NCI-H446 treated with DMSO at 0.1 percent for 48 hours (cell line): Measurements from ENCODE around the gene SPATA31C2.
"Not testable (repeated sequence)": the region's sequence is repeated elsewhere in the genome, so short reads cannot be mapped to it uniquely, and the experiment has no call there.

Experiments
- DNase-seq: peaks from one replicate; lab custom pipeline; 2025; lab: John Stamatoyannopoulos, UW

Gene SPATA31C2

GRCh38 chr9:88127700-88128300 is 10.5 kb downstream of the SPATA31C2 start:
- not testable (repeated sequence) for DNase-seq

GRCh38 chr9:88123413-88123812 is 14.9 kb downstream of the SPATA31C2 start:
- DNase-seq = not testable (repeated sequence)

- not testable (repeated sequence) for DNase-seq
Measured at GRCh38 chr9:88118121-88118520, 20.2 kb downstream of the SPATA31C2 start.

DNA sequence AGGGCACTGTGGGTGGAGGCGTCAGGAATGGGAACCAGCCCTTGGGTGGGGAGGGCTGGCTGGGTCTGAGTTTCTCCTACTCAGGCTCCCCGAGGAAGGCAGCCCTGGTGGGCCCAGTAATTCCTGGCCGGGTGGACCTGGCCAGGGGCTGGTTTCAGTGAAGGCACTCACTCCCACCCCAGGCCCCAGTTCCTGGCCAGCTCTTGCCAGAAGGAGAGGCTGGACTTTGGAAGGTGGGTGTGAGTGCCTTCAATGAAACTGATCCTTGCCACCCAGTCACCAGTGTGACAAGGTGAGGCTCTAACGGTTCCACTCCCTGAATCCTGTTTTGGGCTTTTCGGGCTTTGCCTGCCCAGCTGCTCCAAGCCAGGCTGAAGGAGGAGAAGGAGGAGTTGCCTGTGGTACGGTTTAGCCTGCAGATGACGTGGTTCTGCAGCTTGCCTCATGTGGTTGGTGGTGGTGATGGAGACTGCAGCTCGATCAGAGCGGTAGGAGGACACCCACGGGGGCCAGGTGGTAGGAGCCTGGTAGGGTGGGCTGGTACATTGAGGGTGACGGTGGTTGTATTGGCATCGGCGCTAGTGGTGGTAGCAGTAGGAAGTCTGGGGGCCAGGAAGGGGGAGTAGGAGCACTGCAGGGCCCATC is 23.2 kb downstream of the SPATA31C2 start:
- not testable (repeated sequence) for DNase-seq

- DNase-seq = not testable (repeated sequence)
Measured at GRCh38 chr9:88114283-88114967, 23.9 kb downstream of the SPATA31C2 start.

GRCh38 chr9:88113156-88114130 is 24.8 kb downstream of the SPATA31C2 start:
- not testable (repeated sequence) for DNase-seq

GRCh38 chr9:88110026-88110425 is 28.2 kb downstream of the SPATA31C2 start:
- DNase-seq = no peak

- DNase-seq = no peak
Measured at GRCh38 chr9:88108779-88109178, 29.5 kb downstream of the SPATA31C2 start.

GRCh38 chr9:88106492-88106891 is 31.8 kb downstream of the SPATA31C2 start:
- DNase-seq = no peak

DNA sequence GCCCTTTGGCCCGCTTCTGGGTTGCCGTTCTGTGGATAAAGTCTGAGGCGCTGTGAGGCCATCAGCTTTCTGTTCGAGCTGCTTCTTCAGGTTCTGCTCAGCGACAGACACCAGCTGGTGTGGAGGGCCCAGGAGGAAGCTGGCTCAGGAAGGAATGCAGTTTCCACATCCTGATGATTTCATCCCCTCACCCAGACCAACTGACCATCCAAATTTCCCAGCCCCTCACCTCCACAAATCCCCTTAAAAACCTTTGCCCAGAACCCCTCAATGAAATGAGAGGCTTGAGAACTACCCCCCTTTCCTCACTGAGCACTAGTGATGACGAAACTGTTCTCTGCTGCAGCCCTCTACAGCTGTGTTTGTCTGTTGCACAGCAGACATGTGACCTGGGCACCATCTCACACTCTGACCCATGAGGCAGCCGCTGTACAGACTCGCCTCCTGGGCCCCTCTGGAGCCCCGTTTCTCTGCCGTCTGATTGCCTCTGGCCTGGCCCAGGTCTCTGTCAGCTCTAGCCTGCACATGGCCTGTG is 45.4 kb downstream of the SPATA31C2 start:
- no peak for DNase-seq

GRCh38 chr9:88090151-88090581 is 48.1 kb downstream of the SPATA31C2 start:
- DNase-seq = no peak

DNA sequence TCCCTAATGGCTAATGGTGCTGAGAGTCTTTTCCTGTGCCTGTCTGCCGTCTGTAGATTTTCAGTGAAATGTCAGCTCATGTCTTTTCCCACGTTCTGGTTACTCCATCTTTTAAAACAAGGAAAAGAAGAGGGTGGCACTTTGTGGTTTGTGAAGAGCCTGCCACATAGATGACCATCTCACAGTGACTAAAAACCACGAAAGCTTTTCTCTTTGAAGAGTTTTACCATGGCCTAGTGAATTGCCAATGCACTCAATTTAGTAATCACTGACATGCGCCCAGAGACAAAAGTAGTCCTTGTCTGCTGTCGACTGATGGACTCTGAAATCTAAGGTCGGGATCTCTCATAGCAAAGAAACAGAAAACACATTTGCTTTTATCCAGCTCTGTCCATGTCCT is 50.4 kb downstream of the SPATA31C2 start:
- no peak for DNase-seq

DNA sequence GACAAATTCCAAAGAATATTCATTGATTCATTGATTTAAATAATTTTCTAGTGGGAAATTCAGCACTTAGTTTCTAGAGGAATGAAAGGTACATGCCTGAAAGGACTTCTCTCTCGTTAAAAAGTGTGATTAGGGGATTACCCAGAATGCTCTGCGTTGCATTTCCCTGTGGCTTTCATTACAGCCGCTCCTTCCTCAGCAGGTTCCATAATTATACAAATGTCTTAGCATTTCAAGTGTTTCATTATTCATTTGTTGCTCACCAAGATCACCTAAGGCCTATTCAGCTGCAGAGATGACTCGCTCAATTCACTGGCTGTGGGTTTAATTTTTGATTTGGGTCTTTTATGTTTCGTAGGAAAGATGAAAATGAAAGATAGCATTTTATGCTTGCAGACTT is 52.8 kb downstream of the SPATA31C2 start:
- no peak for DNase-seq

DNA sequence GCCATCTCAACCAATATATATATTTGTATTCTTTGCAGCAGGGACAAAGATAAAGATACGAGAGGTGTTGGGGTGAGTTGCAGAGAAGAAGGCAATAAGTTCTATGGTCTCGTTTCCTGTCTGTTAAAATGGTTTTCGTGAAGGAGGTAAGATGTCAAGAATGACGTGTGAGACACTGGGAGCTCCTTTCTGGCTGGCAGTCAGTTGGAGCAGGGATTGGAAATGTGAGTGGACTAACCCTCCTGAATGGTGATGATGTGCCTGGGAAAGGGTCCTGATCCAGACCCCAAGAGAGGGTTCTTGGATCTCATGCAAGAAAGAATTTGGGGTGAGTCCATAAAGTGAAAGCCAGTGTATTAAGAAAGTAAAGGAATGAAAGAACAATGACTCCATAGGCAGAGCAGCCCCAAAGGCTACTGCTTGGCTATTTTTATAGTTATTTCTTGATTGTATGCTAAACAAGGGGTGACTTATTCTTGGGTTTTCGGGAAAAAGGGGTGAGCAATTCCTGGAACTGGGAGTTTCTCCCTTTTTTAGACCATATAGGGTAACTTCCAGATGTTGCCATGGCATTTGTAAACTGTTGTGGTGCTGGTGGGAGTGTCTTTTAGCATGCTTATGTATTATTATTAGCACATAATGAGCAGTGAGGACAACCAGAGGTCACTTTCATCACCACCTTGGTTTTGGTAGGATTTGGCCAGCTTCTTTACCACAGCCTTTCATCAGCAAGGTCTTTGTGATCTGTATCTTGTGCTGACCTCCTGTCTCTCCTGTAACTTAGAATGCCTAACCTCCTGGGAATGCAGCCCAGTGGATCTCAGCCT is 53.7 kb downstream of the SPATA31C2 start:
- DNase-seq = no peak
